Right ventricle myocardium superior (tissue), 1 donor: ENCODE data around the gene TULP4. TPM values are rescaled to one million over a fixed set of nuclear protein-coding genes. Genes with fewer than 3 reads are reported as not detected.
A peak's percentile ranks its signal among the peaks of the same experiment; 100 is the strongest.
"Not testable (repeated sequence)": the region's sequence is repeated elsewhere in the genome, so short reads cannot be mapped to it uniquely, and the experiment has no call there.

Experiments used
- ATAC-seq: fragments of 200-7000 bp; cut with Tn5 transposase; one replicate; pipeline ENCODE4 v1.9.1; 2020; ENCODE audit warnings: mild to moderate bottlenecking; ENCODE audit not compliant: poor library complexity
- DNase-seq: peaks from one replicate; pipeline ENCODE4 v3.0.0-alpha.2; 2020
- intact Hi-C: fragments of 100-400 bp; cut with DNase I; formaldehyde crosslinking; loops from one replicate; pipeline ENCODE4 v1.11.2; 2022
- total RNA-seq: library from RNA; stranded (reverse); fragmentation: NEBNext Ultra II Directional; extraction: Animal tissue kit (Norgen Biotek cat#: 25700); gene quantifications from one replicate; pipeline ENCODE4 v1.2.1, GENCODE V29; 2021
- donor health status: DM: no; HTN: yes; CAD: no; lungs with severe emphysema.

Gene TULP4
- total RNA-seq, 1 donor from 2014 or later, result 98.2 TPM

- DNase-seq (no peak), ATAC-seq (no peak)
- intact Hi-C loops, result no loop called here
These were observed 119.3 kb downstream of the TULP4 start for GRCh38 chr6:158431560-158431959.

- no peak for ATAC-seq
- no peak for DNase-seq
- intact Hi-C loops, result no loop called here
These were observed 125.3 kb downstream of the TULP4 start for GRCh38 chr6:158437571-158437970.

DNA sequence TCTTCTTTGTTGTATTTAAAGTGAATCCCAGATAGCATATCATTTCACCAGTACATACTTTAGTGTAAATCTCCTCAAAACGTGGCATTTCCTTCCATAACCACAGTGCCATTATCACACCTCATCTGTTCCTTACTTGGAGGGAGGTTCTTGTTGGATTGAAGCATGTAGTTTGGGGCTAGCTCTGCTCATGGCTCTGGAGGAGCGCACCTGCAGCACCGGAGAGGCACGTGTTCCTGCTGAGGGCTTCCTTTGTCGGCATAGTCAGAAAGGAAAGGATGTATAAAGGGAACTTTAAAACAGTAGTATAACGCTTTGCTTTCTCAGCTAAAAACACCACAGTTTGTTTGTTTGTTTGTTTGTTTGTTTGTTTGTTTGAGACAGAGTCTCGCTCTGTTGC, 126.0 kb downstream of the TULP4 start:
- no peak for DNase-seq
- ATAC-seq, result no peak
- intact Hi-C loops, result no loop called here

- intact Hi-C loops, result no loop called here
- DNase-seq (no peak), ATAC-seq (no peak)
These were observed 127.0 kb downstream of the TULP4 start for GRCh38 chr6:158439255-158439654.

GRCh38 chr6:158441716-158442215, 129.5 kb downstream of the TULP4 start:
- DNase-seq (peak; percentile 61), ATAC-seq (peak; percentile 92)
- intact Hi-C loops, result no loop called here

DNA sequence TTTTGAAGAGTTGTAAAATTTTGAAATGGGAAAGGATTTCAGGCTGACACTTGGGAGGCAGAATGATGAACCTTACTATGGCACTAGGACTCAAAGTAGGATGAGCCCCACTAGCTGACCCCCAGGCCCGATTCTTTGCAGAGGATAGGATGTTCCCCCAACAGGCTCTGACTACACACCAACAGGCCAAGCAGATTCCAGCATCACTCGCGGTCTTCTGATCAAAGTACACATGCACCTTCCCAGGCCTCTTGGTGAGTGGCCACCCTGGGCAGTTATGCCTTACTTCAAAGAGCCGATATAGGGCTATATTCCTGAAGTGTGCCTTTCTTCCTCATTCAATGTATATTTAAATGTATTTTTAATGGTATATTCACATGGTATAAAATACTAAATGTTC, 130.0 kb downstream of the TULP4 start:
- intact Hi-C loops, result no loop called here
- DNase-seq (no peak), ATAC-seq (no peak)

GRCh38 chr6:158445426-158446085, 133.3 kb downstream of the TULP4 start:
- DNase-seq (no peak), ATAC-seq (no peak)
- intact Hi-C loops, result no loop called here

DNA sequence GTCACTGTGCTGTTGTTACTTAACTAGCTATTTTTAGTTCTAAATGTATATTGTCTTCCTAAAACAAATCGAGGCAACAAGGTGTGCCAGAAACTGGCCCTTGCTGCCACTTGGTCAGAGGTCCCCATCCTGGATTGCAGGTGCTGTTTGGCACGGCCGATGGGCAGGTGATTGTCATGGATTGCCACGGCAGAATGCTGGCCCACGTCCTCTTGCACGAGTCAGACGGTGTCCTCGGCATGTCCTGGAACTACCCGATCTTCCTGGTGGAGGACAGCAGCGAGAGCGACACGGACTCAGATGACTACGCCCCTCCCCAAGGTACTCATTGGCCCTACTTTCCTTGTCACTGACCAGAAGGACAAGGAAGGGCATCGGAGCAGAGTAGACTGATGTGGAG, 136.6 kb downstream of the TULP4 start:
- intact Hi-C loops, result no loop called here
- no peak for DNase-seq
- ATAC-seq, result no peak

- intact Hi-C loops, result no loop called here
- ATAC-seq (no peak), DNase-seq (no peak)
These were observed 139.9 kb downstream of the TULP4 start for GRCh38 chr6:158452191-158452590.

DNA sequence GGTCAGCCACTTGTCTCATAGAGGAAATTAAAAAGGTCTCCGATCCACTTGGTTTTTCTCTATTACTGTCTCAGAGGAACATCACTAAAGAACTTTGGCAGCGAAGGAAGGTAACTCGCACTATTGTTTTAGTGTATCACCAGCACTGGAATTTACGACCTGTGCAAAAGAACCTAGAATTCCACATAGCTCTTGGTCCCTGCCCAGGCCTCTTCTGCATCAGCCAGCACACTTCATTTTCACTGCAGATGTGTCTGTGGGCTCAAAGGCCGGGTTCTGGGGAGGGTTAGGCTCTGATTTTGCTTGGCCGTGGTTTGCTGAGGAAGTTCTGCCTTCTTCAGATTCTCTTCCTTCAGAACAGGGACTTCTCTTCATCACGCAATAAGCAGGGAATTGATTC, 144.9 kb downstream of the TULP4 start:
- no peak for ATAC-seq
- intact Hi-C loops, result no loop called here

GRCh38 chr6:158457616-158458278, 145.5 kb downstream of the TULP4 start:
- DNase-seq, result no peak
- intact Hi-C loops, result no loop called here
- ATAC-seq, result no peak

More for the DNA sequence above, 144.9 kb downstream of the TULP4 start:
- no peak for DNase-seq

DNA sequence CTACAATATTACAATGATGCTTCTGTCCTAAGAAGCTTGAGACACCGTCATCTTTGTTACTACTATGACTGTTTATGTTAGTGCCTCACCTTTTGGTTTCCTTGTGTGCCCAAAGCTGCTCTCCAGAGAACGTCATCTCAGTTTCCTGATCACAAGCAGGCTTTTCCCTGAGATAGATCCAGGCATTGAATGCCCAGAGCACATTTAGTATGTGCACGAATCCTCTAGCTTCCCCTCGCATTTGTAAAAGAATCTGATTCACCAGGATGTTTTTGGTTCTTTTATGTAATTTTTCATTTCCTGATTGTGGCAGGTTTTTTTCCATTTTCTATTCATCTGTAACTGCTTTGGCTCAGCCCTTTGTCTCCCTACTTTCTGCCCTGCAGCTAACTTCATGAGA, 147.5 kb downstream of the TULP4 start:
- ATAC-seq, result no peak
- intact Hi-C loops, result no loop called here
- no peak for DNase-seq

DNA sequence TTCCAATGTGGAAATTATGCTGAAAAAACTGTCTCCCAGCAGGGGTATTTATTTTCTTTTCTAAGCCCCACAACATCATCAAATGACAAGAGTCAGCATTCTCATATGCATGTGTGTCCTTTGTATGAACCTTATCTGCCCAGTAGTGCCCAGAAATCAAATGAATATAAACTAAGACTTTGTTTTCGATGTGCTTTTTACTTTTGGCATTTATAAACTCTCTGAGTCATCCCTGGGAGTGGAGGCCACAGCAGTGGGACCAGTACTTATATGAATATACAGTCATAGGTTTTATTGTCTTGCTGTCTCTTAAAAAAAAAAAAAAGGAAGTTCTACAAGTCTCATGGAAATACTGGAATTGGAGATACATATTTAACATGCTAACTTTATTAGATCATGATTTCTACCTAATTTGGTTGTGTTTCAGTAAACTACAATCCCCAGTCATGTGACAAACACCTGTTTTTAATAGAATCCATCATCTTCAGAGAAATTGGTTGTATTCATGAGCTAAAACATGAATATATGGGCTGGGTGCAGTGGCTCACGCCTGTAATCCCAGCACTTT, 148.4 kb downstream of the TULP4 start:
- ATAC-seq (no peak), DNase-seq (no peak)
- intact Hi-C loops, result no loop called here

- intact Hi-C loops, result no loop called here
- no peak for DNase-seq
- no peak for ATAC-seq
These were observed 149.7 kb downstream of the TULP4 start for GRCh38 chr6:158461954-158462353.

- DNase-seq, result no peak
- ATAC-seq, result no peak
- intact Hi-C loops, result no loop called here
These were observed 152.2 kb downstream of the TULP4 start for GRCh38 chr6:158464483-158464882.

DNA sequence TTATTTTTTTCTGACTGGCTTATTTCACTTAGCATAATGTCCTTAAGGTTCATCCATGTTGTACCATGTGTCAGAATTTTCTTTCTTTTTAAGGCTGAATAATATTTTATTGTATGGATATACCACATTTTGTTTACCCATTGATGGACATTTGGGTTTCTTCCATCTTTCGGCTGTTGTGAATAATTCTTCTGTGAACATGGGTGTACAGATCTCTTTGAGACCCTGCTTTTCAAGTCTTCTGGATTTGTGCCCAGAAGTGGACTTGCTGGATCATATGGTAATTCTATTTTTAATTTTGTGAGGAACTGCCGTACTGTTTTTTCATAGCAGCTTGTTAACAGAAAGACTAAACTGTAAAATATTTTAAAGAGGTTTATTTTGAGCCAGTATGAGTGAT, 153.0 kb downstream of the TULP4 start:
- intact Hi-C loops, result no loop called here
- ATAC-seq (no peak), DNase-seq (no peak)

GRCh38 chr6:158465747-158466146, 153.5 kb downstream of the TULP4 start:
- ATAC-seq, result no peak
- DNase-seq, result no peak
- intact Hi-C loops, result no loop called here

GRCh38 chr6:158467923-158468322, 155.7 kb downstream of the TULP4 start:
- intact Hi-C loops, result no loop called here
- ATAC-seq (no peak), DNase-seq (no peak)

DNA sequence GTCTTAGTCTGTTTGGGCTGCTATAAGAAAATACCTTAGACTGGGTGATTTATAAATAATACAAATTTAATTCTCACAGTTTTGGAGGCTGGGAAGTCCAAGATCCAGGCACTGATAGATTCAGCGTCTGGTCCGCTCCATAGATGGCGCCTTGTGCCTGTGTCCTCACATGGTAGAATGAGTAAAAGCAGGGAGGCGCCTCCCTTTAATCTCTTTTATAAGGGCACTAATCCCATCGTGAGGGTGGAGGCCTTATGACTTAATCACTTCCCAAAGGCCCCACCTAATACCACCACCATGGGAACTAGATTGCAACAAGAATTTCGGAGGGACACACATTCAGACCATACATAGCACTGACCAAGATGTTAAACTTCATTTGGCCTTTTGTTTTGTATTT, 156.4 kb downstream of the TULP4 start:
- ATAC-seq, result no peak
- intact Hi-C loops, result no loop called here

DNA sequence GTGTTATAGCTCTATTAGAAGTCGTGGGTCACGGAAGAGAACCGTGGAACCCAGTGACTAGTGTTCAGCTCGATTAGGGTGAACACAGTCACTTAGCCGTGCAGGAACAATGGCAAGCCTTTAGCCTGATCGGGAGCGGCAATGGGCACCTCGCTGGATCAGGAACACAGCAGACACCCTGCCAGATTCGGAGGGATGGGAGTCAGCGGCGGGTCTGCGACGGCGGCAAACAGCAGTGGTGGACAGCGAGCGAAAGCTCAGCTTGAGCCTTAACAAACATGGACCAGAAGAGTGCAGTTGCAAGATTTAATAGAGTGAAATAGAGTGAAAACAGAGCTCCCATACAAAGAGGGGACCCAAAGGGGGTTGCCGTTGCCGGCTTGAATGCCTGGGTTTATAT, 157.8 kb downstream of the TULP4 start:
- intact Hi-C loops, ATAC-seq: not testable (repeated sequence)

More for the DNA sequence above, 156.4 kb downstream of the TULP4 start:
- no peak for DNase-seq

More for the DNA sequence above, 157.8 kb downstream of the TULP4 start:
- not testable (repeated sequence) for DNase-seq
